Trophoblast cell (in vitro differentiated cells and primary cell): Measurements from ENCODE around the gene MGAT4C. TPM values are rescaled to one million over a fixed set of nuclear protein-coding genes. Genes with fewer than 3 reads are reported as not detected.
"Not testable (repeated sequence)": the region's sequence is repeated elsewhere in the genome, so short reads cannot be mapped to it uniquely, and the experiment has no call there.

Experiments used
- DNase-seq, 2 donors: peaks; one replicate each; pipeline ENCODE4 v3.0.0-alpha.2; 2016
- H2AFZ ChIP-seq: 2 replicates; pipeline ENCODE4 v1.6.1; 2013; ENCODE audit warnings: low read length, moderate library complexity, mild to moderate bottlenecking; ENCODE audit not compliant: insufficient read depth, poor library complexity
- H2AK5ac ChIP-seq: 2 replicates; pipeline ENCODE4 v1.6.1; 2013; ENCODE audit warnings: mild to moderate bottlenecking, low read length
- H2BK120ac ChIP-seq: 2 replicates; pipeline ENCODE4 v1.6.1; 2013; ENCODE audit warnings: low read length, mild to moderate bottlenecking, moderate library complexity; ENCODE audit not compliant: insufficient read depth, poor library complexity
- H2BK12ac ChIP-seq: 2 replicates; pipeline ENCODE4 v1.6.1; 2013; ENCODE audit warnings: mild to moderate bottlenecking, low read length, moderate library complexity
- H2BK5ac ChIP-seq: 2 replicates; pipeline ENCODE4 v1.6.1; 2013; ENCODE audit warnings: low read length, low read depth, moderate library complexity, mild to moderate bottlenecking; ENCODE audit not compliant: poor library complexity
- H3K14ac ChIP-seq: 2 replicates; pipeline ENCODE4 v1.6.1; 2013; ENCODE audit warnings: mild to moderate bottlenecking, low read length
- H3K18ac ChIP-seq: 2 replicates; pipeline ENCODE4 v1.6.1; 2013; ENCODE audit warnings: mild to moderate bottlenecking, low read length
- H3K23ac ChIP-seq: 2 replicates; pipeline ENCODE4 v1.6.1; 2013; ENCODE audit warnings: low read length
- H3K27ac ChIP-seq: 2 replicates; pipeline ENCODE4 v1.5.1; 2013; ENCODE audit warnings: low read depth, mild to moderate bottlenecking, inconsistent platforms, low read length, moderate library complexity
- H3K27me3 ChIP-seq: 2 replicates; pipeline ENCODE4 v1.6.1; 2013; ENCODE audit warnings: inconsistent platforms, mild to moderate bottlenecking, low read length, moderate library complexity; ENCODE audit not compliant: insufficient read depth
- H3K36me3 ChIP-seq, 2 experiments: 1 replicate in 1 of 2; 2 replicates in 1 of 2; pipeline ENCODE4 v1.6.1; 2013; ENCODE audit warnings: low read length in 2 of 2, mild to moderate bottlenecking in 2 of 2, moderate library complexity in 1 of 2; ENCODE audit not compliant: insufficient read depth in 2 of 2, control insufficient read depth in 1 of 2
- H3K4ac ChIP-seq: 2 replicates; pipeline ENCODE4 v1.6.1; 2013; ENCODE audit warnings: low read depth, mild to moderate bottlenecking, low read length, moderate library complexity
- H3K4me1 ChIP-seq, 2 experiments: 1 replicate in 1 of 2; 2 replicates in 1 of 2; pipeline ENCODE4 v1.6.1; 2013; ENCODE audit warnings: low read length in 2 of 2, mild to moderate bottlenecking in 2 of 2, moderate library complexity in 1 of 2; ENCODE audit not compliant: insufficient read depth in 2 of 2, control insufficient read depth in 1 of 2
- H3K4me2 ChIP-seq: 2 replicates; pipeline ENCODE4 v1.6.1; 2013; ENCODE audit warnings: inconsistent platforms, mild to moderate bottlenecking, low read length, moderate library complexity
- H3K4me3 ChIP-seq: 2 replicates; pipeline ENCODE4 v1.5.1; 2013; ENCODE audit warnings: mild to moderate bottlenecking, low read depth, low read length, inconsistent platforms
- H3K79me1 ChIP-seq: one replicate; pipeline ENCODE4 v1.6.1; 2013; ENCODE audit warnings: low read length
- H3K79me2 ChIP-seq: 2 replicates; pipeline ENCODE4 v1.6.1; 2013; ENCODE audit warnings: low read length, mild to moderate bottlenecking; ENCODE audit not compliant: control insufficient read depth, insufficient read depth, poor library complexity
- H3K9ac ChIP-seq: 2 replicates; pipeline ENCODE4 v1.6.1; 2013; ENCODE audit warnings: mild to moderate bottlenecking, low read length
- H3K9me3 ChIP-seq: 2 replicates; pipeline ENCODE4 v1.6.1; 2013; ENCODE audit warnings: low read depth, mild to moderate bottlenecking, control low read depth, inconsistent platforms, low read length; ENCODE audit not compliant: insufficient read depth
- H4K12ac ChIP-seq: 2 replicates; pipeline ENCODE4 v1.6.1; 2013; ENCODE audit warnings: low read depth, mild to moderate bottlenecking, low read length, moderate library complexity
- H4K8ac ChIP-seq: 2 replicates; pipeline ENCODE4 v1.6.1; 2013; ENCODE audit warnings: low read depth, mild to moderate bottlenecking, low read length, moderate library complexity
- H4K91ac ChIP-seq: one replicate; pipeline ENCODE4 v1.6.1; 2013; ENCODE audit warnings: low read depth, mild to moderate bottlenecking, low read length, moderate library complexity
- WGBS: extraction: QIAGEN DNeasy Blood & Tissue Kit; methylation state at CpG from one replicate; pipeline ENCODE4 v1.1.7; 2013; ENCODE audit warnings: missing lambda C conversion rate; ENCODE audit not compliant: insufficient read length, insufficient coverage; ENCODE audit errors: extremely low coverage; 5-methylcytosine and 5-hydroxymethylcytosine counted together
- polyA plus RNA-seq: library from polyadenylated mRNA; stranded (reverse); fragments of 200-250 nt; gene quantifications from 2 replicates; pipeline ENCODE4 v1.2.3, GENCODE V29; 2013

Gene MGAT4C
- 0.01 and 0.03 TPM in 2 replicates for polyA plus RNA-seq

GRCh38 chr12:86256163-86256562 lies at the start of gene MGAT4C:
MGAT4C (minus strand) TSS chr12:86256391.
- no peaks in the 10 kb centered on the region for H3K9me3 ChIP-seq
- no peak within 1 kb of the TSS for H4K91ac ChIP-seq
- no peak within 1 kb of the TSS for H2AK5ac ChIP-seq
- no peak within 1 kb of the TSS for H2AFZ ChIP-seq
- no peaks in the 10 kb centered on the region for H3K79me1 ChIP-seq
- H2BK12ac ChIP-seq, result no peak within 1 kb of the TSS
- H4K8ac ChIP-seq, result no peak within 1 kb of the TSS
- no peaks in the 10 kb centered on the region for H3K27me3 ChIP-seq
- WGBS, result no CpG with 5 or more reads among the region's 3 CpGs
- no peak for DNase-seq
- no peak within 1 kb of the TSS for H3K4me3 ChIP-seq
- no peak within 1 kb of the TSS for H3K9ac ChIP-seq
- H3K79me2 ChIP-seq, result no peaks in the 10 kb centered on the region
- no peaks in the 10 kb centered on the region for H3K4me1 ChIP-seq
- no peak within 1 kb of the TSS for H3K14ac ChIP-seq
- H4K12ac ChIP-seq, result no peak within 1 kb of the TSS
- H2BK120ac ChIP-seq, result no peak within 1 kb of the TSS
- H3K18ac ChIP-seq, result no peak within 1 kb of the TSS
- H3K23ac ChIP-seq, result no peak within 1 kb of the TSS
- no peak within 1 kb of the TSS for H3K4me2 ChIP-seq
- no peaks in the 10 kb centered on the region for H3K36me3 ChIP-seq
- H3K27ac ChIP-seq, result no peak within 1 kb of the TSS
- H3K4ac ChIP-seq, result no peak within 1 kb of the TSS
- no peak within 1 kb of the TSS for H2BK5ac ChIP-seq

DNA sequence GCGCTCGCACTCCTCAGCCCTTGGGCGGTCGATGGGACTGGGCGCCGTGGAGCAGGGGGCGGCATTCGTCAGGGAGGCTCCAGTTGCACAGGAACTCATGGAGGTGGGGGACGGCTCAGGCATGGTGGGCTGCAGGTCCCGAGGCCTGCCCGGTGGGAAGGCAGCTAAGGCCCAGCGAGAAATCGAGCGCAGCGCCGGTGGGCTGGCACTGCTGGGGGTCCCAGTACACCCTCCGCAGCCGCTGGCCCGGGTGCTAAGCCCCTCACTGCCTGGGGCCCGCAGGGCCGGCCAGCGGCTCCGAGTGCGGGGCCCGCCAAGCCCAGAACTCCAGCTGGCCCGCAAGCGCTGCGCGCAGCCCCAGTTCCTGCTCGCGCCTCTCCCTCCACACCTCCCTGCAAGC lies 40.2 kb upstream of the MGAT4C start:
- not testable (repeated sequence) for H4K12ac ChIP-seq, H2BK12ac ChIP-seq, H4K91ac ChIP-seq, H2BK5ac ChIP-seq, H3K4me2 ChIP-seq, H3K27me3 ChIP-seq, DNase-seq, H3K9ac ChIP-seq, H3K4me1 ChIP-seq, H3K27ac ChIP-seq, H4K8ac ChIP-seq, H3K4me3 ChIP-seq, H3K4ac ChIP-seq, H3K79me1 ChIP-seq, H3K14ac ChIP-seq, H2BK120ac ChIP-seq, H3K9me3 ChIP-seq, H2AFZ ChIP-seq, H3K36me3 ChIP-seq, H3K23ac ChIP-seq, H2AK5ac ChIP-seq, H3K18ac ChIP-seq, H3K79me2 ChIP-seq
- no CpG with 5 or more reads among the region's 31 CpGs for WGBS

DNA sequence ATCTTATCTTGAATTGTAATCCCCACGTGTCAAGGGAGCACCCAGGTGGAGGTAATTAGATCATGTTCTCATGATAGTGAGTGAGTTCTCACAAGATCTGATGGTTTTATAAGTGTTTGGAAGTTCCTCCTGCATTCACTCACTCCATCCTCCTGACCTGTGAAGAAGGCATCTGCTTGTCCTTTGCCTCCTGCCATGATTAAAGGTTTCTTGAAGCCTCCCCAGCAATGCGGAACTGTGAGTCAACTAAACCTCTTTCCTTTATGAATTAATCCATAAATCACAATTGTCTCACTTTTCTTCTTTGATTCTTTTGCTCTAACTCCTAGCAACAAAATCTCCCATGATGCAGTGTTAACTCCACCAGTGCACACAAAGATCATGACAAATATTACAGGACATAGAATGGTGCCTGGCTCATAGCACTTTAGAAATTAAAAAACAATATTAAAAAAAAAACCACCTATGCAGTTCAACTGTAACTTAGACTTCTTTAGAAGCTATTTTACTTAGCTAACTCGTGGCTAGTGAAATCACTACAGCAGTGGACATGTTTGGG lies 37.6 kb upstream of the MGAT4C start:
- no peak overlapping the region for H3K23ac ChIP-seq
- H4K91ac ChIP-seq, result no peak overlapping the region
- no peak overlapping the region for H2AK5ac ChIP-seq
- H4K12ac ChIP-seq, result no peak overlapping the region
- DNase-seq, result no peak
- no peak overlapping the region for H2BK12ac ChIP-seq
- H2BK120ac ChIP-seq, result no peak overlapping the region
- WGBS, result no CpG with 5 or more reads among the region's 3 CpGs
- no peak overlapping the region for H2AFZ ChIP-seq
- no peak overlapping the region for H3K4ac ChIP-seq
- H3K36me3 ChIP-seq, result no peaks in the 10 kb centered on the region
- no peak overlapping the region for H4K8ac ChIP-seq
- no peak overlapping the region for H3K9ac ChIP-seq
- no peak overlapping the region for H3K14ac ChIP-seq
- H3K79me2 ChIP-seq, result no peaks in the 10 kb centered on the region
- no peak overlapping the region for H3K4me2 ChIP-seq
- H3K4me1 ChIP-seq, result no peaks in the 10 kb centered on the region
- no peak overlapping the region for H3K4me3 ChIP-seq
- H3K27me3 ChIP-seq, result no peaks in the 10 kb centered on the region
- H3K79me1 ChIP-seq, result no peaks in the 10 kb centered on the region
- H3K18ac ChIP-seq, result no peak overlapping the region
- no peaks in the 10 kb centered on the region for H3K9me3 ChIP-seq
- H2BK5ac ChIP-seq, result no peak overlapping the region
- no peak overlapping the region for H3K27ac ChIP-seq

- Histone ChIP-seq H2BK12ac (no peak overlapping the region), H3K18ac (no peak overlapping the region), H2AK5ac (no peak overlapping the region), H3K4me2 (no peak overlapping the region), H2BK5ac (no peak overlapping the region), H3K79me1 (no peaks in the 10 kb centered on the region), H3K9me3 (no peaks in the 10 kb centered on the region), H3K23ac (no peak overlapping the region), H3K4ac (no peak overlapping the region), H3K36me3 (no peaks in the 10 kb centered on the region), H2AFZ (no peak overlapping the region), H4K12ac (no peak overlapping the region), H3K79me2 (no peaks in the 10 kb centered on the region), H3K4me1 (no peaks in the 10 kb centered on the region), H3K27me3 (no peaks in the 10 kb centered on the region), H4K91ac (no peak overlapping the region), H3K9ac (no peak overlapping the region), H3K4me3 (no peak overlapping the region), H4K8ac (no peak overlapping the region), H2BK120ac (no peak overlapping the region), H3K27ac (no peak overlapping the region), H3K14ac (no peak overlapping the region)
- DNase-seq, result no peak
- WGBS, result no CpG with 5 or more reads among the region's 3 CpGs
Observed at GRCh38 chr12:86292480-86292879, 36.3 kb upstream of the MGAT4C start.
